HG03103 (cell line): ENCODE data around the gene SST.

Source experiments
- ATAC-seq: cut with Tn5 transposase; IDR thresholded peaks from one replicate; pipeline ENCODE4 v1.9.1; 2021; ENCODE audit warnings: low read depth; ENCODE audit not compliant: unreplicated experiment

The SST gene

GRCh38 chr3:187636528-187636927 lies 33.7 kb downstream of the SST start:
- no peak for ATAC-seq

GRCh38 chr3:187630404-187630803 lies 39.8 kb downstream of the SST start:
- ATAC-seq, result no peak

- no peak for ATAC-seq
These were observed 40.5 kb downstream of the SST start for GRCh38 chr3:187629711-187630110.

GRCh38 chr3:187628169-187628568 lies 42.0 kb downstream of the SST start:
- no peak for ATAC-seq

GRCh38 chr3:187626581-187626980 lies 43.6 kb downstream of the SST start:
- no peak for ATAC-seq

GRCh38 chr3:187624588-187624987 lies 45.6 kb downstream of the SST start:
- ATAC-seq, result no peak

- ATAC-seq, result no peak
These were observed 46.8 kb downstream of the SST start for GRCh38 chr3:187623285-187623814.

- no peak for ATAC-seq
These were observed 48.3 kb downstream of the SST start for GRCh38 chr3:187621881-187622280.

GRCh38 chr3:187619461-187619860 lies 50.7 kb downstream of the SST start:
- ATAC-seq, result no peak
